Upper lobe of left lung (tissue), 6 donors: ENCODE results near the gene NSD1. TPM values are rescaled to one million over a fixed set of nuclear protein-coding genes. Genes with fewer than 3 reads are reported as not detected.
"Not testable (repeated sequence)": the region's sequence is repeated elsewhere in the genome, so short reads cannot be mapped to it uniquely, and the experiment has no call there.

Source experiments
- ATAC-seq, 2 donors: fragments of 200-7000 bp; cut with Tn5 transposase; one replicate each; pipeline ENCODE4 v1.9.1; 2022; ENCODE audit warnings: mild to moderate bottlenecking in 2 of 2, moderate library complexity in 2 of 2; ENCODE audit not compliant: low FRiP score in 2 of 2
- DNase-seq, 2 donors: peaks; one replicate each; pipeline ENCODE4 v3.0.0-alpha.2; 2019 to 2020
- H3K27ac ChIP-seq, 4 donors: fragments of 200-600 bp; sonication (generic); one replicate each; pipeline ENCODE4 v1.5.1; 2016 to 2019
- H3K27me3 ChIP-seq, 4 donors: fragments of 200-600 bp; sonication (generic); one replicate each; pipeline ENCODE4 v1.5.1; 2017 to 2019
- H3K36me3 ChIP-seq, 4 donors: fragments of 200-600 bp; sonication (generic); one replicate each; pipeline ENCODE4 v1.5.1; 2016 to 2019
- H3K4me1 ChIP-seq, 4 donors: fragments of 200-600 bp; sonication (generic); one replicate each; pipeline ENCODE4 v1.5.1; 2018 to 2019
- H3K4me3 ChIP-seq, 4 donors: fragments of 200-600 bp; sonication (generic); one replicate each; pipeline ENCODE4 v1.5.1; 2017 to 2019; ENCODE audit warnings: mild to moderate bottlenecking in 2 of 4, moderate library complexity in 1 of 4
- H3K9me3 ChIP-seq, 4 donors: fragments of 200-600 bp; sonication (generic); one replicate each; pipeline ENCODE4 v1.5.1; 2018 to 2019
- EP300 ChIP-seq, 4 donors: sonication (generic); formaldehyde crosslinking; IDR thresholded peaks; one replicate each; pipeline ENCODE4 v1.5.1; 2017; ENCODE audit warnings: antibody characterized with exemption in 4 of 4, control low read depth in 2 of 4
- POLR2A ChIP-seq, 4 donors: fragments of 450-650 bp; IDR thresholded peaks; one replicate each; pipeline ENCODE4 v1.5.1; 2016 to 2017; ENCODE audit warnings: antibody characterized with exemption in 4 of 4, mild to moderate bottlenecking in 2 of 4
- POLR2AphosphoS5 ChIP-seq, 2 donors: sonication (generic); formaldehyde crosslinking; IDR thresholded peaks; one replicate each; pipeline ENCODE4 v1.5.1; 2017; ENCODE audit warnings: antibody characterized with exemption in 2 of 2
- WGBS, 2 donors: methylation state at CpG; one replicate each; pipeline ENCODE4 v1.1.5; 2017 to 2018; 5-methylcytosine and 5-hydroxymethylcytosine counted together
- total RNA-seq, 6 donors: library from RNA; depleted of rRNA in 4 of 6; stranded (reverse); fragments of >200 nt in 4 of 6; gene quantifications; one replicate each; pipeline versions ENCODE4 v1.1.0 to v1.2.1, GENCODE V29; 2016 to 2021
- TF ChIP-seq, protein P1 (sequence below), 6 experiments: fragments of 450-650 bp in 4 of 6; fragments of 200-600 bp in 2 of 6; sonication (generic) in 2 of 6; IDR thresholded peaks; one replicate each; pipeline ENCODE4 v1.5.1; 2016 to 2019; ENCODE audit warnings: antibody characterized with exemption in 6 of 6
- donor health status: DM: no; HTN: no; CAD: no; lungs with moderate emphysema.
- donor health status: DM: no; HTN: yes; CAD: no; lungs with severe emphysema.

Gene NSD1
- total RNA-seq, 6 donors from 2014 or later = 33.0 to 69.1 (median 55.7) TPM

GRCh38 chr5:177303121-177303924 is 169.8 kb downstream of the NSD1 start, which contains the start of the genes PRELID1 and RAB24:
Gene PRELID1 (plus strand): TSS chr5:177303799. CDS start chr5:177303986, 187 bp downstream.
Gene RAB24 (minus strand): TSS chr5:177303719. CDS start chr5:177303288, 431 bp downstream.
- DNase-seq (peak; percentile 92 to 100), ATAC-seq (peak; percentile 81 to 93)
- WGBS, 2 donors = 0% methylated on average over 4 to 22 of the region's 100 CpGs
- H3K4me1 ChIP-seq = peaks cover 54 to 84% (median 74%) of the 10 kb centered on the region in 4 donors
- peak within 1 kb of the TSS; percentile 93 to 99 (median 96) for H3K4me3 ChIP-seq
- no peaks in the 10 kb centered on the region for H3K9me3 ChIP-seq
- TF ChIP-seq EP300 (IDR thresholded peaks at IDR 0.05) = no peak
- TF ChIP-seq POLR2A (IDR thresholded peaks at IDR 0.05) = peak in 2 of 4 donors; percentile 66 to 79
- TF ChIP-seq POLR2AphosphoS5 (IDR thresholded peaks at IDR 0.05) = peak; percentile 77 to 89
- TF ChIP-seq, protein P1, sequence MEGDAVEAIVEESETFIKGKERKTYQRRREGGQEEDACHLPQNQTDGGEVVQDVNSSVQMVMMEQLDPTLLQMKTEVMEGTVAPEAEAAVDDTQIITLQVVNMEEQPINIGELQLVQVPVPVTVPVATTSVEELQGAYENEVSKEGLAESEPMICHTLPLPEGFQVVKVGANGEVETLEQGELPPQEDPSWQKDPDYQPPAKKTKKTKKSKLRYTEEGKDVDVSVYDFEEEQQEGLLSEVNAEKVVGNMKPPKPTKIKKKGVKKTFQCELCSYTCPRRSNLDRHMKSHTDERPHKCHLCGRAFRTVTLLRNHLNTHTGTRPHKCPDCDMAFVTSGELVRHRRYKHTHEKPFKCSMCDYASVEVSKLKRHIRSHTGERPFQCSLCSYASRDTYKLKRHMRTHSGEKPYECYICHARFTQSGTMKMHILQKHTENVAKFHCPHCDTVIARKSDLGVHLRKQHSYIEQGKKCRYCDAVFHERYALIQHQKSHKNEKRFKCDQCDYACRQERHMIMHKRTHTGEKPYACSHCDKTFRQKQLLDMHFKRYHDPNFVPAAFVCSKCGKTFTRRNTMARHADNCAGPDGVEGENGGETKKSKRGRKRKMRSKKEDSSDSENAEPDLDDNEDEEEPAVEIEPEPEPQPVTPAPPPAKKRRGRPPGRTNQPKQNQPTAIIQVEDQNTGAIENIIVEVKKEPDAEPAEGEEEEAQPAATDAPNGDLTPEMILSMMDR (IDR thresholded peaks at IDR 0.05) = peak in 4 of 6 experiments; percentile 19 to 49 (median 34)
- H3K36me3 ChIP-seq = peaks cover 0 to 45% (median 19%) of the 10 kb centered on the region in 4 donors
- H3K27ac ChIP-seq = peak within 1 kb of the TSS; percentile 89 to 92 (median 92)
- H3K27me3 ChIP-seq = no peaks in the 10 kb centered on the region

DNA sequence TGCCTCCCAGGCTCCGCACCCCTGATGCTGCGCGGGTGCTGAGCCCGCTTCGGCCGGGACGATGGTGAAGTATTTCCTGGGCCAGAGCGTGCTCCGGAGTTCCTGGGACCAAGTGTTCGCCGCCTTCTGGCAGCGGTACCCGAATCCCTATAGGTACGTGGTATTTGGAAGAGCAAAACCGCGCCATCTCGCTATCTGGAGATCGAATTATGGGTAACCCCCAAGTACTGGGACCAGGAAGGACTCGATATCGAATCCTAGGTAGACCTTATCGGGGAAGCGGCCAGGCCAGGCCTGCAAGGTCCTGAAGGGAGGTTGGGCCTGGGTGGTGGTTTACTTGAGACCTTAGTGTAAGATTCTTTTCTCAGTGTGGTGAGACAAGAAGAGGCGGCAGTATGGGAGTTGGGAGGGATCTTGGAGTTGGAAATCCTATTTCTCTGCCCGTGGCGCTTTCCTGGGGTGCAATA is 170.4 kb downstream of the NSD1 start:
- Histone ChIP-seq H3K4me3 (peak overlapping the region; percentile 93 to 99 (median 96)), H3K27ac (peak overlapping the region; percentile 89 to 92 (median 92)), H3K27me3 (no peaks in the 10 kb centered on the region), H3K9me3 (no peaks in the 10 kb centered on the region), H3K36me3 (peaks cover 0 to 47% (median 19%) of the 10 kb centered on the region in 4 donors), H3K4me1 (peaks cover 54 to 84% (median 74%) of the 10 kb centered on the region in 4 donors)
- TF ChIP-seq, protein P1 (IDR thresholded peaks at IDR 0.05) = no peak
- no peak for TF ChIP-seq POLR2A (IDR thresholded peaks at IDR 0.05)
- WGBS, 2 donors = 6 to 7% methylated on average over 7 to 8 of the region's 25 CpGs
- ATAC-seq (no peak), DNase-seq (peak in 1 of 2 donors; percentile 22)

GRCh38 chr5:177304392-177305119 is 171.0 kb downstream of the NSD1 start:
- WGBS, 2 donors = 38 to 46% methylated on average over 3 to 19 of the region's 19 CpGs
- H3K4me1 ChIP-seq = peaks cover 51 to 80% (median 69%) of the 10 kb centered on the region in 4 donors
- peak overlapping the region; percentile 89 to 92 (median 92) for H3K27ac ChIP-seq

DNA sequence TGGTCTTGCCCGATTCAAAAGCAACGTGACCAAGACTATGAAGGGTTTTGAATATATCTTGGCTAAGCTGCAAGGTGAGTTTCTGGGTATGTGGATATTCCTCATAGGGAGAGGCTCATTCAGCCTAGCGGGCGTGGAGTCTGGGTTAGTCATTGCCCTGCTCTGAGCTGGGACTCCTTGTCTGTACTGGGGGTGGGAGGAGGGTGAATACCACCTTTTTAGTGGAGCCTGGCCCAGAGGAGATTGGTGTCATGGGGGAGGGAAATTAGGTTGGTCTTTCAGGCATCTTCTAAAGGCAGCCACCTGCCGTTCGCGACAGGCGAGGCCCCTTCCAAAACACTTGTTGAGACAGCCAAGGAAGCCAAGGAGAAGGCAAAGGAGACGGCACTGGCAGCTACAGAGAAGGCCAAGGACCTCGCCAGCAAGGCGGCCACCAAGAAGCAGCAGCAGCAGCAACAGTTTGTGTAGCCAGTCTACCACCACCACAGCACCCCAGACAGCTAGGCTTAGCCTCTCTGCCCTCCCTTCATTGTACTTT is 172.6 kb downstream of the NSD1 start:
- ATAC-seq, H3K27me3 ChIP-seq, H3K9me3 ChIP-seq, DNase-seq: not testable (repeated sequence)
- H3K36me3 ChIP-seq = peaks cover 0 to 46% (median 19%) of the 10 kb centered on the region in 4 donors
- 85 to 93% methylated on average over 9 to 11 of the region's 11 CpGs for WGBS, 2 donors
- peak overlapping the region in 1 of 4 donors; percentile 9 for H3K4me3 ChIP-seq
- H3K27ac ChIP-seq = peak overlapping the region; percentile 57 to 92 (median 74)
- H3K4me1 ChIP-seq = peaks cover 44 to 79% (median 59%) of the 10 kb centered on the region in 4 donors

More at GRCh38 chr5:177304392-177305119, 171.0 kb downstream of the NSD1 start:
- DNase-seq (peak in 1 of 2 donors; percentile 22), ATAC-seq (no peak)
- no peaks in the 10 kb centered on the region for H3K27me3 ChIP-seq
- H3K9me3 ChIP-seq = no peaks in the 10 kb centered on the region
- H3K36me3 ChIP-seq = peaks cover 0 to 47% (median 19%) of the 10 kb centered on the region in 4 donors
- H3K4me3 ChIP-seq = peak overlapping the region; percentile 93 to 99 (median 96)
- no peak for TF ChIP-seq POLR2AphosphoS5 (IDR thresholded peaks at IDR 0.05)
- TF ChIP-seq POLR2A (IDR thresholded peaks at IDR 0.05) = no peak
- TF ChIP-seq EP300 (IDR thresholded peaks at IDR 0.05) = no peak
- TF ChIP-seq, protein P1 (IDR thresholded peaks at IDR 0.05) = no peak
